ENCODE data around the gene SYK.
A peak's percentile ranks its signal among the peaks of the same experiment; 100 is the strongest.

SYK gene

DNA sequence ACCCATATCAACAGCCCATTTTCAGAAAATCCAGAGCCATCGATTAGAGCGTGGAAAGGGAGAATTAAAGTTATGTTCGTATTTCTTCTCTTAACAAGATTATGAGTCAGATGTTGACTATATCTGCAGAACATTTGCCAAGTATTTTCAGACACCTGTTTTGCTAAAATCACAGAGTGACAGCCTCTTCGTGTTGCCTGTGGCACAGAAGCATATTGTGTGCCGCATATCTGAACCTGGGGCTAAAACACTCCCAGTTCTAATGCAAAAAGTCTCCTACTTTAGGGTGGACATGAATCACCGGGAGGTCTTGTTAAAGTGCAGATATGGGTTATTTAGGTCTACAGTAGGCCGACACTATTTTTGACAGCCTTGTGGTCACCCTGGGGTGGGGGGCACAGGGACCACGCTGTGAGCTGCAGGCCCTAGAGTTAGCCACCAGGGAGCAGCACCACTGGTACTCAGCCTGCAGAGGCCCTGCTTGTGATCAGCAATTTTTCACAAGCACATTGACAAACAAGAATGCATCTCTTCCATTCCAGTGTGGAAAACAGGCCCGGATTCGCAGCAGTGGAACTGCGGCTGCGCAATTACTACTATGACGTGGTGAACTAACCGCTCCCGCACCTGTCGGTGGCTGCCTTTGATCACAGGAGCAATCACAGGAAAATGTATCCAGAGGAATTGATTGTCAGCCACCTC, 93.5 kb downstream of the SYK start:
- H2AFZ ChIP-seq (ENCODE audit: low read depth, low read length), result no peak overlapping the region
- TF ChIP-seq CTCF (IDR thresholded peaks at IDR 0.05; ENCODE audit: borderline replicate concordance, extremely low read depth, low read length, poor library complexity, severe bottlenecking) (peak; percentile 59), EZH2 (IDR thresholded peaks at IDR 0.05; ENCODE audit: borderline replicate concordance, low read depth, low read length, severe bottlenecking) (no peak)
- H3K9me3 ChIP-seq (ENCODE audit: insufficient read depth, low read length, severe bottlenecking), result no peaks in the 10 kb centered on the region
- H3K4me1 ChIP-seq (ENCODE audit: insufficient read depth, low read length), result no peaks in the 10 kb centered on the region
- H3K79me2 ChIP-seq (ENCODE audit: insufficient read depth, low read length), result no peaks in the 10 kb centered on the region
- H3K27me3 ChIP-seq (ENCODE audit: insufficient read depth, low read length, poor library complexity), result peaks cover 5% of the 10 kb centered on the region
- DNase-seq (peak; percentile 22), ATAC-seq (ENCODE audit: insufficient read depth, low read depth) (peak; percentile 53; the same call in 1 of the 3 replicates)
- no peaks in the 10 kb centered on the region for H3K36me3 ChIP-seq (ENCODE audit: insufficient read depth, low read length)
- no peak overlapping the region for H3K9ac ChIP-seq (ENCODE audit: low read depth, low read length)
- no peak overlapping the region for H3K27ac ChIP-seq (ENCODE audit: low read length)
- no peak overlapping the region for H3K4me3 ChIP-seq (ENCODE audit: low read depth in 1 of 2, low read length in 2 of 2)
- H4K20me1 ChIP-seq (ENCODE audit: insufficient read depth, low read length), result no peaks in the 10 kb centered on the region
- H3K4me2 ChIP-seq (ENCODE audit: insufficient read depth, low read length), result no peak overlapping the region

GRCh38 chr9:90895786-90896185, 94.2 kb downstream of the SYK start:
- no peak overlapping the region for H3K4me2 ChIP-seq (ENCODE audit: insufficient read depth, low read length)
- H3K4me3 ChIP-seq (ENCODE audit: low read depth in 1 of 2, low read length in 2 of 2), result no peak overlapping the region
- no peak for TF ChIP-seq EZH2 (IDR thresholded peaks at IDR 0.05; ENCODE audit: borderline replicate concordance, low read depth, low read length, severe bottlenecking)
- no peak for TF ChIP-seq CTCF (IDR thresholded peaks at IDR 0.05; ENCODE audit: borderline replicate concordance, extremely low read depth, low read length, poor library complexity, severe bottlenecking)
- DNase-seq, result no peak
- H3K36me3 ChIP-seq (ENCODE audit: insufficient read depth, low read length), result no peaks in the 10 kb centered on the region
- no peak overlapping the region for H3K9ac ChIP-seq (ENCODE audit: low read depth, low read length)
- H3K27me3 ChIP-seq (ENCODE audit: insufficient read depth, low read length, poor library complexity), result peaks cover 5% of the 10 kb centered on the region
- H3K27ac ChIP-seq (ENCODE audit: low read length), result no peak overlapping the region
- H3K79me2 ChIP-seq (ENCODE audit: insufficient read depth, low read length), result no peaks in the 10 kb centered on the region
- no peaks in the 10 kb centered on the region for H4K20me1 ChIP-seq (ENCODE audit: insufficient read depth, low read length)
- no peak overlapping the region for H2AFZ ChIP-seq (ENCODE audit: low read depth, low read length)
- H3K9me3 ChIP-seq (ENCODE audit: insufficient read depth, low read length, severe bottlenecking), result no peaks in the 10 kb centered on the region
- H3K4me1 ChIP-seq (ENCODE audit: insufficient read depth, low read length), result no peaks in the 10 kb centered on the region
- no peak for ATAC-seq (ENCODE audit: insufficient read depth, low read depth)

- Histone ChIP-seq H3K4me2 (ENCODE audit: insufficient read depth, low read length) (no peak overlapping the region), H2AFZ (ENCODE audit: low read depth, low read length) (no peak overlapping the region), H3K36me3 (ENCODE audit: insufficient read depth, low read length) (no peaks in the 10 kb centered on the region), H4K20me1 (ENCODE audit: insufficient read depth, low read length) (no peaks in the 10 kb centered on the region), H3K27ac (ENCODE audit: low read length) (no peak overlapping the region), H3K4me3 (ENCODE audit: low read depth in 1 of 2, low read length in 2 of 2) (no peak overlapping the region), H3K9me3 (ENCODE audit: insufficient read depth, low read length, severe bottlenecking) (no peaks in the 10 kb centered on the region), H3K79me2 (ENCODE audit: insufficient read depth, low read length) (no peaks in the 10 kb centered on the region), H3K27me3 (ENCODE audit: insufficient read depth, low read length, poor library complexity) (peaks cover 5% of the 10 kb centered on the region), H3K9ac (ENCODE audit: low read depth, low read length) (no peak overlapping the region), H3K4me1 (ENCODE audit: insufficient read depth, low read length) (no peaks in the 10 kb centered on the region)
- ATAC-seq (ENCODE audit: insufficient read depth, low read depth) (no peak), DNase-seq (no peak)
- no peak for TF ChIP-seq EZH2 (IDR thresholded peaks at IDR 0.05; ENCODE audit: borderline replicate concordance, low read depth, low read length, severe bottlenecking)
- TF ChIP-seq CTCF (IDR thresholded peaks at IDR 0.05; ENCODE audit: borderline replicate concordance, extremely low read depth, low read length, poor library complexity, severe bottlenecking), result no peak
Measured at GRCh38 chr9:90896231-90896630, 94.6 kb downstream of the SYK start.

Data from DND-41 (cell line).